Chondrocyte (in vitro differentiated cells): ENCODE measurements around the gene KCNJ14. TPM values are rescaled to one million over a fixed set of nuclear protein-coding genes. Genes with fewer than 3 reads are reported as not detected.
A peak's percentile ranks its signal among the peaks of the same experiment; 100 is the strongest.

Experiments
- DNase-seq: peaks from one replicate; pipeline ENCODE4 v3.0.0; 2021; ENCODE audit warnings: mixed read lengths, low spot score
- H3K27ac Mint-ChIP-seq: one replicate; pipeline ENCODE4 v1.8.0; 2021; ENCODE audit warnings: mild to moderate bottlenecking, moderate library complexity, mixed read lengths; ENCODE audit not compliant: unreplicated experiment
- H3K27me3 Mint-ChIP-seq: 2 replicates; pipeline ENCODE4 v1.8.0; 2021; ENCODE audit warnings: low read depth, mixed read lengths
- H3K36me3 Mint-ChIP-seq: 2 replicates; pipeline ENCODE4 v1.8.0; 2021; ENCODE audit warnings: low read depth, mixed read lengths
- H3K4me1 Mint-ChIP-seq: 2 replicates; pipeline ENCODE4 v1.8.0; 2021; ENCODE audit warnings: low read depth, mild to moderate bottlenecking, mixed read lengths
- H3K4me3 Mint-ChIP-seq: one replicate; pipeline ENCODE4 v1.8.0; 2021; ENCODE audit warnings: mild to moderate bottlenecking, moderate library complexity, mixed read lengths; ENCODE audit not compliant: unreplicated experiment
- H3K9me3 Mint-ChIP-seq: 2 replicates; pipeline ENCODE4 v1.8.0; 2021; ENCODE audit warnings: low read depth, mixed read lengths
- total RNA-seq: library from RNA; stranded (reverse); gene quantifications from 3 replicates; pipeline ENCODE4 v1.2.1, GENCODE V29; 2021
- TF ChIP-seq, protein P1 (sequence below): fragments of 200-600 bp; sonication (generic); IDR thresholded peaks from 2 replicates; pipeline ENCODE4 v1.5.0; 2021; ENCODE audit warnings: antibody characterized with exemption, mild to moderate bottlenecking, moderate library complexity

The KCNJ14 gene
- total RNA-seq, 1 donor from 2014 or later: 0.95 TPM

DNA sequence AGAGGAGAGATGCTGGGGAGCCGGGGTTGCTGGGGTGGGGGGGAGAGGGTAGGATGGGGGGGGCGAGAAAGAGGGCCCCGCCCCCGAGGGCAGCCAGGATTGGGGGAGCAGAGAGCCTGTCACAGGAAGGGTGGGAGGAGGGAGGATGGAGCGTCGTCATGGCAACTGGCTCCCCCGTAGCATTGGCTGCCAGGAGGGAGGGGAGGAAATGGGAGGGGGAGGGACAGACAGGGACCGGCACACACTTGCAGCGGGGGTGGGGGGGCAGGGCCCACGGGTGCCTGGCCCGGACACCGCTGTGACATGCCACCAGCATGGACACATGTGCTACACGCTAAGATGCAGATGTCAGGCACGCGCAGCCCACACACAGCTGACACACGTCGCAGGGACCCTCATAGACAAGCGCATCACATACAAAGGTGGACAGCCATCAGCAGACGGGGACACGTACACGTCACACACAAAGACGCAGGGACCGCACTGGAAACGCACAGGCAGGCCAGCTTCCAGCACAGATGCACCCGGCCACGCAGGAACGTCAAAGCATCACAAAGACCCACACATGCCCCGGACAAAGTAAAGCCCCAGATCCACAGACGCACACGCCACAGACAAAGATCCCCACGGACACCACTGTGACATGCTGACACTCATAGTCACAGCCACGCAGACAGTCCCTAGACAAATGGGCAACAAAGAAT lies 56.6 kb downstream of the KCNJ14 start, which contains the start of gene LMTK3:
TSS of gene LMTK3 (minus strand) at position 36 of the 704 bp plus-strand sequence. CDS start 259 bp downstream, outside the sequence.
- no peaks in the 10 kb centered on the region for H3K36me3 Mint-ChIP-seq
- peak within 1 kb of the TSS; percentile 60 for H3K4me3 Mint-ChIP-seq
- H3K27me3 Mint-ChIP-seq: peaks cover 8% of the 10 kb centered on the region
- peaks cover 12% of the 10 kb centered on the region for H3K4me1 Mint-ChIP-seq
- TF ChIP-seq, protein P1, sequence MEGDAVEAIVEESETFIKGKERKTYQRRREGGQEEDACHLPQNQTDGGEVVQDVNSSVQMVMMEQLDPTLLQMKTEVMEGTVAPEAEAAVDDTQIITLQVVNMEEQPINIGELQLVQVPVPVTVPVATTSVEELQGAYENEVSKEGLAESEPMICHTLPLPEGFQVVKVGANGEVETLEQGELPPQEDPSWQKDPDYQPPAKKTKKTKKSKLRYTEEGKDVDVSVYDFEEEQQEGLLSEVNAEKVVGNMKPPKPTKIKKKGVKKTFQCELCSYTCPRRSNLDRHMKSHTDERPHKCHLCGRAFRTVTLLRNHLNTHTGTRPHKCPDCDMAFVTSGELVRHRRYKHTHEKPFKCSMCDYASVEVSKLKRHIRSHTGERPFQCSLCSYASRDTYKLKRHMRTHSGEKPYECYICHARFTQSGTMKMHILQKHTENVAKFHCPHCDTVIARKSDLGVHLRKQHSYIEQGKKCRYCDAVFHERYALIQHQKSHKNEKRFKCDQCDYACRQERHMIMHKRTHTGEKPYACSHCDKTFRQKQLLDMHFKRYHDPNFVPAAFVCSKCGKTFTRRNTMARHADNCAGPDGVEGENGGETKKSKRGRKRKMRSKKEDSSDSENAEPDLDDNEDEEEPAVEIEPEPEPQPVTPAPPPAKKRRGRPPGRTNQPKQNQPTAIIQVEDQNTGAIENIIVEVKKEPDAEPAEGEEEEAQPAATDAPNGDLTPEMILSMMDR: no peak
- DNase-seq: no peak
- no peaks in the 10 kb centered on the region for H3K9me3 Mint-ChIP-seq
- H3K27ac Mint-ChIP-seq: no peak within 1 kb of the TSS

- Mint-ChIP-seq H3K4me1 (peaks cover 12% of the 10 kb centered on the region), H3K27ac (no peak overlapping the region), H3K4me3 (no peak overlapping the region), H3K9me3 (no peaks in the 10 kb centered on the region), H3K36me3 (no peaks in the 10 kb centered on the region), H3K27me3 (peaks cover 8% of the 10 kb centered on the region)
- DNase-seq: no peak
- TF ChIP-seq, protein P1: no peak
Observed at GRCh38 chr19:48512504-48513288, 57.3 kb downstream of the KCNJ14 start.

GRCh38 chr19:48513289-48514122 lies 58.1 kb downstream of the KCNJ14 start:
- Mint-ChIP-seq H3K4me1 (peaks cover 12% of the 10 kb centered on the region), H3K9me3 (no peaks in the 10 kb centered on the region), H3K27ac (no peak overlapping the region), H3K27me3 (peaks cover 8% of the 10 kb centered on the region), H3K4me3 (no peak overlapping the region), H3K36me3 (no peaks in the 10 kb centered on the region)
- TF ChIP-seq, protein P1: no peak
- DNase-seq: no peak

GRCh38 chr19:48514123-48514458 lies 58.7 kb downstream of the KCNJ14 start:
- no peak for DNase-seq
- Mint-ChIP-seq H3K27me3 (peaks cover 8% of the 10 kb centered on the region), H3K4me1 (peaks cover 12% of the 10 kb centered on the region), H3K27ac (no peak overlapping the region), H3K36me3 (no peaks in the 10 kb centered on the region), H3K4me3 (no peak overlapping the region), H3K9me3 (no peaks in the 10 kb centered on the region)
- TF ChIP-seq, protein P1: no peak

GRCh38 chr19:48516536-48516935 lies 61.2 kb downstream of the KCNJ14 start:
- no peaks in the 10 kb centered on the region for H3K36me3 Mint-ChIP-seq
- DNase-seq: no peak
- H3K27me3 Mint-ChIP-seq: no peaks in the 10 kb centered on the region
- TF ChIP-seq, protein P1: no peak
- H3K4me1 Mint-ChIP-seq: peaks cover 4% of the 10 kb centered on the region
- no peak overlapping the region for H3K27ac Mint-ChIP-seq
- H3K4me3 Mint-ChIP-seq: no peak overlapping the region
- no peaks in the 10 kb centered on the region for H3K9me3 Mint-ChIP-seq
